Upper lobe of left lung (tissue), 6 donors: ENCODE results near the gene IL17RC. TPM values are rescaled to one million over a fixed set of nuclear protein-coding genes. Genes with fewer than 3 reads are reported as not detected.

Source experiments
- ATAC-seq, 2 donors: fragments of 200-7000 bp; cut with Tn5 transposase; one replicate each; pipeline ENCODE4 v1.9.1; 2022; ENCODE audit warnings: mild to moderate bottlenecking in 2 of 2, moderate library complexity in 2 of 2; ENCODE audit not compliant: low FRiP score in 2 of 2
- DNase-seq, 2 donors: peaks; one replicate each; pipeline ENCODE4 v3.0.0-alpha.2; 2019 to 2020
- H3K27ac ChIP-seq, 4 donors: fragments of 200-600 bp; sonication (generic); one replicate each; pipeline ENCODE4 v1.5.1; 2016 to 2019
- H3K27me3 ChIP-seq, 4 donors: fragments of 200-600 bp; sonication (generic); one replicate each; pipeline ENCODE4 v1.5.1; 2017 to 2019
- H3K36me3 ChIP-seq, 4 donors: fragments of 200-600 bp; sonication (generic); one replicate each; pipeline ENCODE4 v1.5.1; 2016 to 2019
- H3K4me1 ChIP-seq, 4 donors: fragments of 200-600 bp; sonication (generic); one replicate each; pipeline ENCODE4 v1.5.1; 2018 to 2019
- H3K4me3 ChIP-seq, 4 donors: fragments of 200-600 bp; sonication (generic); one replicate each; pipeline ENCODE4 v1.5.1; 2017 to 2019; ENCODE audit warnings: mild to moderate bottlenecking in 2 of 4, moderate library complexity in 1 of 4
- H3K9me3 ChIP-seq, 4 donors: fragments of 200-600 bp; sonication (generic); one replicate each; pipeline ENCODE4 v1.5.1; 2018 to 2019
- CTCF ChIP-seq, 6 experiments: fragments of 450-650 bp in 4 of 6; fragments of 200-600 bp in 2 of 6; sonication (generic) in 2 of 6; IDR thresholded peaks; one replicate each; pipeline ENCODE4 v1.5.1; 2016 to 2019; ENCODE audit warnings: antibody characterized with exemption in 6 of 6
- EP300 ChIP-seq, 4 donors: sonication (generic); formaldehyde crosslinking; IDR thresholded peaks; one replicate each; pipeline ENCODE4 v1.5.1; 2017; ENCODE audit warnings: antibody characterized with exemption in 4 of 4, control low read depth in 2 of 4
- POLR2A ChIP-seq, 4 donors: fragments of 450-650 bp; IDR thresholded peaks; one replicate each; pipeline ENCODE4 v1.5.1; 2016 to 2017; ENCODE audit warnings: antibody characterized with exemption in 4 of 4, mild to moderate bottlenecking in 2 of 4
- POLR2AphosphoS5 ChIP-seq, 2 donors: sonication (generic); formaldehyde crosslinking; IDR thresholded peaks; one replicate each; pipeline ENCODE4 v1.5.1; 2017; ENCODE audit warnings: antibody characterized with exemption in 2 of 2
- WGBS, 2 donors: methylation state at CpG; one replicate each; pipeline ENCODE4 v1.1.5; 2017 to 2018; 5-methylcytosine and 5-hydroxymethylcytosine counted together
- total RNA-seq, 6 donors: library from RNA; depleted of rRNA in 4 of 6; stranded (reverse); fragments of >200 nt in 4 of 6; gene quantifications; one replicate each; pipeline versions ENCODE4 v1.1.0 to v1.2.1, GENCODE V29; 2016 to 2021
- donor health status: DM: no; HTN: no; CAD: no; lungs with moderate emphysema.
- donor health status: DM: no; HTN: yes; CAD: no; lungs with severe emphysema.

Gene IL17RC
- total RNA-seq, 6 donors from 2014 or later: 26.3 to 83.8 (median 32.9) TPM

GRCh38 chr3:9949115-9949514 is 32.2 kb downstream of the IL17RC start:
- 94% methylated on average over 6 of the region's 7 CpGs; no CpG with 5 or more reads in 1 of the 2 donors for WGBS, 2 donors
- DNase-seq (no peak), ATAC-seq (no peak)
- no peaks in the 10 kb centered on the region for H3K27me3 ChIP-seq
- no peaks in the 10 kb centered on the region for H3K9me3 ChIP-seq
- peaks cover 0 to 8% (median 3%) of the 10 kb centered on the region in 4 donors for H3K36me3 ChIP-seq
- H3K27ac ChIP-seq: no peak overlapping the region
- no peak overlapping the region for H3K4me3 ChIP-seq
- peaks cover 15 to 32% (median 20%) of the 10 kb centered on the region in 4 donors for H3K4me1 ChIP-seq
- TF ChIP-seq EP300 (IDR thresholded peaks at IDR 0.05): no peak
- TF ChIP-seq CTCF (IDR thresholded peaks at IDR 0.05): no peak
- TF ChIP-seq POLR2A (IDR thresholded peaks at IDR 0.05): no peak
- no peak for TF ChIP-seq POLR2AphosphoS5 (IDR thresholded peaks at IDR 0.05)

- ATAC-seq (no peak), DNase-seq (no peak)
These were observed 32.7 kb downstream of the IL17RC start for GRCh38 chr3:9949626-9950025.

GRCh38 chr3:9951126-9951525 is 34.2 kb downstream of the IL17RC start:
- H3K4me1 ChIP-seq: peaks cover 15 to 28% (median 17%) of the 10 kb centered on the region in 4 donors
- WGBS, 2 donors: 30 to 48% methylated on average over 4 to 7 of the region's 7 CpGs
- no peak overlapping the region for H3K27ac ChIP-seq
- H3K9me3 ChIP-seq: no peaks in the 10 kb centered on the region
- no peak overlapping the region for H3K4me3 ChIP-seq
- no peaks in the 10 kb centered on the region for H3K27me3 ChIP-seq
- TF ChIP-seq POLR2AphosphoS5 (IDR thresholded peaks at IDR 0.05) (no peak), CTCF (IDR thresholded peaks at IDR 0.05) (no peak), EP300 (IDR thresholded peaks at IDR 0.05) (no peak), POLR2A (IDR thresholded peaks at IDR 0.05) (no peak)
- no peaks in the 10 kb centered on the region for H3K36me3 ChIP-seq
- ATAC-seq (no peak), DNase-seq (no peak)

More at GRCh38 chr3:9949626-9950025, 32.7 kb downstream of the IL17RC start:
- WGBS, 2 donors: 83 to 92% methylated on average over 4 to 9 of the region's 9 CpGs
- peaks cover 0 to 3% (median under 1%) of the 10 kb centered on the region in 4 donors for H3K36me3 ChIP-seq
- H3K4me1 ChIP-seq: peaks cover 15 to 32% (median 20%) of the 10 kb centered on the region in 4 donors
- H3K4me3 ChIP-seq: no peak overlapping the region
- H3K9me3 ChIP-seq: no peaks in the 10 kb centered on the region
- no peaks in the 10 kb centered on the region for H3K27me3 ChIP-seq
- no peak for TF ChIP-seq CTCF (IDR thresholded peaks at IDR 0.05)
- TF ChIP-seq POLR2AphosphoS5 (IDR thresholded peaks at IDR 0.05): no peak
- no peak for TF ChIP-seq POLR2A (IDR thresholded peaks at IDR 0.05)
- no peak for TF ChIP-seq EP300 (IDR thresholded peaks at IDR 0.05)
- H3K27ac ChIP-seq: no peak overlapping the region

- peak overlapping the region in 3 of 4 donors; percentile 49 to 62 (median 56) for H3K4me3 ChIP-seq
- ATAC-seq: no peak
- 34 to 49% methylated on average over 9 to 10 of the region's 10 CpGs for WGBS, 2 donors
- no peak for DNase-seq
- H3K36me3 ChIP-seq: no peaks in the 10 kb centered on the region
- no peak overlapping the region for H3K27ac ChIP-seq
- no peaks in the 10 kb centered on the region for H3K27me3 ChIP-seq
- no peaks in the 10 kb centered on the region for H3K9me3 ChIP-seq
- peaks cover 15 to 24% (median 17%) of the 10 kb centered on the region in 4 donors for H3K4me1 ChIP-seq
- TF ChIP-seq CTCF (IDR thresholded peaks at IDR 0.05): no peak
- TF ChIP-seq POLR2A (IDR thresholded peaks at IDR 0.05): no peak
- TF ChIP-seq POLR2AphosphoS5 (IDR thresholded peaks at IDR 0.05): no peak
- TF ChIP-seq EP300 (IDR thresholded peaks at IDR 0.05): no peak
These were observed 34.7 kb downstream of the IL17RC start for GRCh38 chr3:9951598-9951961.
